DMS114 treated with DMSO at 0.1 percent for 48 hours (cell line): ENCODE results near the gene ROR1.
"Not testable (repeated sequence)": the region's sequence is repeated elsewhere in the genome, so short reads cannot be mapped to it uniquely, and the experiment has no call there.

Source experiments
- DNase-seq: peaks from one replicate; lab custom pipeline; 2025; ENCODE audit not compliant: unreplicated experiment; lab: John Stamatoyannopoulos, UW

ROR1 gene

DNA sequence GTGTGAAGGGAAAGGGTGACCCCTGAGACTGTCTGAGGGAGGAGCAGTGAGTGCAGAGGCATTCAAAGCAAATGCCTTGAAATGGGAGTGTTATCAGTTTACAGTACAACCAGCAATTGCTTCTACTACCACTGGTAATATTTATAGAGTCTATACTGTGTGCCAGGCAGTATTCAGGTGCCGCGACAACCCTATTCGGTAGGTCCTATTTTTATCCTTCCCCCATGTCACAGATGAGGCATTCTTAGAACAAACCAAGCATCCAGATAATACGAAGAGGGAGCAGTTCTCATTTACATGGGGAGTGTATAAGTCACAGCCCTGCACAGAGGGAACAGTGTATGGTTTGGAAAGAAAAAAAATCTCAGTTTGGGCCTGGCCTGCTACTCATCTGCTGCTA lies 18.3 kb downstream of the ROR1 start:
- no peak for DNase-seq

DNA sequence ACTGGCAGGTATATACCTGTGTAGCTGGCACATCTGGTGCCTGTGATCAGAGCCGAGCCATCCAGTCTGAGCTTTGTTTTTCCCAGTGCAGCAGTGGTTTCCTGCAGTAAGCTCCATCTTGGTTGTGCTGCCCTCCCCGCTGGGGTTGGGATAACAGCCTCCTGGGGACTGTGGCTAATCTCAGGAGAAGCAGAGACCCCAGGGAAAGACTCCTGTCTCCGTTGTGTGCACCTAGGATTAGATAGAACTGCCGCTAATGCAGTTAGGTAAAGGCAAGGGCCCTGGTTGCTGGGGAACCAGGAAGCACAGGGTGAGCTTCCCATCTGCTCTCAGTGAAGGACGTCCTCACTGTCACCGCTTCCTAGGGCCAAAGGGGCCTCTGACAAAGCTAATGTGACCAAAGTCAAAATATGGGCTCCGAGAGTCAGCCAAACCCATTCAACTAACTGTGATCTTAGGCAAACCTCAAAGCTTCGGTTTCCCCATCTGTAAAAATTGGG lies 20.0 kb downstream of the ROR1 start:
- DNase-seq = no peak

DNA sequence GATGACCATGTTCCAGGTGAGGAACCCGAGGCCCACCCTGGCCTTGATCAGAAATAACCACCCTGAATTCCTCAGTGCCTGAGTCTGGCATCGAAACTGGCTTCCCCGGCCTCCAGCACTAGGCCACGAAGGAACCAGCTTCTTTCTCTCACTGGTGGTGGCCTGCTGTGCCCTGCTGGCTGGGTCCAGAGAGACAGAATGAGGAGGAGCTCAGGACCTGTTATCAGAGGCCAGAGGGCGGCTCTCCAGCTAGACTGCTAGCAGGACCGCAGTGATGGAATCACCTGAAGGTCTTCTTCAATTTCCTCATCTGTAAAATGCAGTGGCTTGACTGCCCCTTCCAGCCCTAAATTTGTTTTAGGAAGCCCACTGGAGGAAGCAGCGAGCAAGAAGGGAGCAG lies 20.5 kb downstream of the ROR1 start:
- DNase-seq = no peak

DNA sequence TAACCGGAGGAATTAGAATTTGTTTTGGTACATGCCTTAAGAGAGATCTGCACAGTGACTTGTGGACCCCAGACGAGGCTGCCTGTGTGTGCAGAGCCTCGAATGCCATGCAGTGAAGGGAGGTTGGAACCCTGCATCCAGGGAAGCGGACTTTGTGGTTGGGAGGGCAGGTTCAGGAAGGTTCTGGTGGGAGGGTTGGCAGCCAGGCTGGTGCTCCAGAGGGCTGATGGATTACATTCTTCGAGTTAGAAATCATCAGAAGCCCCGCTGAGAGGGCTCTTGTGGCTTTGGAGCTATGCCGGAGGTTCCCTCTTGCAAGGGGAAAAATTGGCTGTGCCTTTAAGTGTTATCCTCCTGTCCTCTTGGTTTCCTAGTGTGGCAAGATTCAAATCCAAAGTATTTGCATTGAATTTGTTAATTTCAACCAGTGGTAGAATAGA lies 21.1 kb downstream of the ROR1 start:
- DNase-seq = no peak

DNA sequence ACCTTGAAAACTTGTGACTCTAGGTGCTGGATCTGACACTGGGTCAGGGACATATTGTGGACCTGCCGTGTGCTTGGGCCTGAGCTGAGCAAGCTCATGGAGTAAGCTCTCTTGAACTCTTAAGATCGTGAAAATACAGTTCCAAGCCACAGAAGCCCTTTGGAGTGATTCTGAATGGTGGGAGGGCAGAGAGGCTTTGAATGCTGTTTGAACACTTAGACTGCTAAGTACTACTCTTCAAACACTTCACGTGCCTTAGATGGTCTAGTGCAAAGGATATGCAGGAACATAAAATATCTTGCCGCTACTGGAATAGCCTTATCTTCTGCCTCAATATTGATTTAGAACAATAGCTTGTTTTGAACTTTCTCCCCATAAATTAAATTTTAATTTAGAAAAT lies 21.6 kb downstream of the ROR1 start:
- no peak for DNase-seq

DNA sequence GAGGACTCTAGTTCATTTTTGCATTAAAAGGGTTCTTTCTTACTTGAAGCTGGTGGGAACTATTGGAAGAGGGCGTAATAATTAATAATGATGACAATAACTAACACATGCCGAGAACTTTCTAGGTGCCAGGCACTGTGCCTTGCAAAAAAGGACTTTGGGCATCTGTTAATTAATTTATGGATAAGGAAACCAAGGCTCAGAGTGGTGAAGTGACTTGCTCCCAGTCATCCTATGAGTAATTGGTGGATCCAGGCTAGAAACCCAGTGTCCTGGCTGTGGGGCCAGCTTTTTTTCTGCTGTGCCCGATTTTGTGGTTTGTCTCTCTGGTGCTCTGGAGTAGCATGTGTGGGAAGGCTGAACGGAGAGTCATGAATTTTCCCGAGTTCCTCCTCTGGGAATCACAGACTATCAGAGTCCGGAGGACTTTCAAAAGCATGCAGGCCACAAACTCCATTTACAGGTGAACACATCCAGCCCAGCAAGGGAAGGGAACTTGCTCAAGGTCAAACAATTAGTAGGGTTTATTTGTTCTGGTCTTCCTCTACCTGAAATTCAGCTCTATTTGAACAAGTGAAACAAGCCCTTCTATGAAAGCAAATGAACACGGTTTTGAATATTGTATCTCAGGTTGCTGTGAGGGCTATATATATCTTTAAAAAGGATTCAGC lies 23.4 kb downstream of the ROR1 start:
- no peak for DNase-seq

DNA sequence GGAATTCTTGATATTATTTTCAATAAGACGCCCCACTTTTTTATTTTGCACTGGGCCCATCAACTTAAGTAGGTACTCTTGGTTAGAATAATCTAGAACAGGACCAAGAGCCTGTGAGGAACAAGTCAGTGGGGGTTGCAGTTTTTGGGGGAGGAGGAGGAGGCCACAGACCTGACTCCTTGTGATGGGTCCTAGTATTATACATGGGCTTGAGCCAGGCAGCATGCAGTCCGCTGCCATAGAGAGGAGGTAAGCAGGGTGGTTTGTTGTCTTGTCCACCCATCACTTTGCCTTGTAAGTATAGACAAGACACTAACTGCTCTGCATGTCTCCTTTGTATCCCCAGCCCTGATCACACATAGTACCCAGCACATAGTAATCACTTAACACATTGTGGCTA lies 24.5 kb downstream of the ROR1 start:
- no peak for DNase-seq

DNA sequence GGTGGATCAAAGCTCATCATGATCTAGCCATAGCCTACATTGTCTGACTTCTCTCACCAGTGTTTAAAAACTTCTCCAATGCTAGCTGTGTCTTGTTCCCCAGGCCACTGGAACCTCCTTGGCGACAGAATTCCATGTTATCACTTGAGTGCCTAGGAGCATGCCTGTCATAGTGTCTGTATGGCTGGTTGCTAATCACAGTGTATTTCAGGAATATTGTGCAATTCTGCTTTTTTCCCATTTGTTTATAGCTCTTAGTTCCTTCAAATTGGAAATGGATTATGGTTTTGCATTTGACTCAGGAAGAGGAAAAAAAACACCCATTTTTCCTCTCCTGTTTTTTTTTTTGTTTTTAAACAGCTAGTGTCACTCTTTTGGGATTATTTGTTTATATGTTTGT lies 25.5 kb downstream of the ROR1 start:
- no peak for DNase-seq

DNA sequence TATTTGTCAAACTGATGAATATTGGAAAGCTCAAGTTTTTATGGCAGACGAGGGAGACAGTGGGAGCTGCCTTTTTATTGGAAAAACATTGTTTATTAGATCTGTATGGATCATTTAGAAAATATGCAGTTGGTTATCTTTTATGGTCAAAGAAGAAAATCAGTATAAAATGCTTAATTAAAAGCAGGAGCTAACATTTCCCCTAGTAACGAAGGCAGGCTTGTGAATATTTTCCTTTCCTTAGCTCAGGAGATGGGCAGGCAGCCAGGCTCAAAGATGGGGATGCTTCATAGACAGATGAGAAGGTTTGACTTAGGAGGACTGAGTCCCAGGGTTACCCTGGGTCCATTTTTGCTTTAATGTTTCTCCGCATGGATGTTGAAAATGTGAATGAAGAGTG lies 26.0 kb downstream of the ROR1 start:
- DNase-seq = no peak

DNA sequence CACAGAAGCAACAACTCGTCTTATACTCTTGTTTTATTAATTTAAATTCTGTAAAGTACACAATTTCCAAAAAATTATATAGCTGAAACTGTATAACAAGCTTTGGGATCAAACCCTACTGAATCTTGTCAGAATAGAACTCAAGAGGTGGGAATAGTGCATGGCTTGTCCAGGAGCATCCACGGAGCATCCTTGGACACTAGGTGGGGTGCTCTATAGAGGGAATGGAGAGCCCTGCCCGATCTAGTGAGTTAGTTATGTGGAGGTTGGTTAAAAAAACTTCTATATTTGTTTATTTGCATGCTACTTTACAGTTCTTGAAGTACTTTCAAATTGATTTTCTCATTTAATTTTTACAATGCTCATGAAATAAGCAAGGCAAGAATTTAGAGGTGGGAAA lies 28.3 kb downstream of the ROR1 start:
- DNase-seq = no peak

DNA sequence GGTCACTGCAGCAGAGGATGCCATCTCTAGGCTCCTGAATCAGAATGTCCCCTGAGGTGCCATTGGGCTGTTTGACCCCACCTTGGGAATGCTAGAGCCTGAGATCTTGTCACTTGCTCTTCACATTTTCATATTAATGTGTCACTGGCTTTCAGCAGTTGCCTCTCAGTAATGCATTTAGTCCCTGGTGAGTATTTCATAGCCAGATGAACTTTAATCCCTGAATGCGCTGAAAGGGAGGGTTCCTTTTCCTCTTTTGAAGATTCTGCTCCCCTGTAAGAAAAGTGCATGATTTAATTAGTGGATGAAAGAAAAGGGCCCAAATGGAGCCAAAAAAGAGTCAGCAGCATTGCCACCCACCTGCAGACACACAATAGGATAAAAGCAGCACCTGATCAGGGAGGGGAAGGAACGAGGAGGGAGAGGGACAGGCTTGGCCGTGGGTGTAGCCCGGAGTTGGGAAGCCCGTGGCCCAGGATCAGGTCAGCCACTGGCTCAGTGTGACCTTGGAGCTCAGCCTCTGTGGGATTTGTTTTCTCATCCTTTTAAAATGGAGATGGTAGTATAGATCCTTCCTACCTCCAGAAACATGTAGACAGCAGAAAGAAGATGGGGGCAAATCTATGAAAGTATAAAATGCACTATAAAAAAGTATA lies 31.1 kb downstream of the ROR1 start:
- no peak for DNase-seq

DNA sequence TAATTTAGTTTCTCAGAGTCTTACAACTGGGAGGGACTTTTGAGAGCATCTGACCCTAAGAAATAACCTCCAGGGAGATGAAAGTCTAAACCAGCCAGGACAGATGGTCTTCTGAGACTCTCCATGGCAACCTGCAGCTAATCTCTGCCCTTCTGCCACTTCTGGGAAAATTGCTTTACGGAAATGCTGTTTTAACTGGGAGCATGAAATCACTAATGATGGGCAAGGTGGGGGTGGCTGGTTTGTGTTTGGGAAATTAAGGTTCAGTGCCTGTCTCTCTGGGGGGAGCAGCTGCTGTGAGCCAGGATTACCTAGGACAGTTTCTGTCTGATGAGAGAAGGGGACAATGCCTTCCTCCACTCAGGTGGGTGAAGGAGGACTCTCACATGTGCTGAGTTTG lies 33.2 kb downstream of the ROR1 start:
- DNase-seq = no peak

DNA sequence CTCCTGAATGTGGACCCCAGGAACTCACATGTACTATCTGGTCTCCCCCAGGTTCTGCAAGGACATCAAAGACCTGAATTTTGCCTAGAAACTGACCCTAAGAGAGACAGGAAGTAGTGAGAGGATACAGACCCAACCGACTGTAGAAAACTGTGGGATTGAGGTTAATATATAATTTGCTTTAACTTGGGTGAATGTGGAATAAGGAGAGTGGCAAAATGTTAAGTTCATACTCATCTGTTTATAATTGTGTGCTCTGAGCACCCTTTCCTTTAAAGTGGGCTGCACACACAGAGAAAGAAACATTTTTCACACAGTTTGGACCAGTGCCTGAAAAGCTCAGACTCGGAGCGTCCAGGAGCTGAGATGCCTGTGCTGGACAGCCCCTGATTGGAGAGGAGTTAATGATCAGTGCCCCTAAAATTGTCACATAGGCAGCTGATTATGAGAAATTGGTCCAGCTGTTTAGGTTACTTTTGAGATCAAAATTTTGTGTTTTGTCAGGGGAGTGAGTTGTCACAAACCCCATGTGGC lies 37.2 kb downstream of the ROR1 start:
- DNase-seq = no peak

DNA sequence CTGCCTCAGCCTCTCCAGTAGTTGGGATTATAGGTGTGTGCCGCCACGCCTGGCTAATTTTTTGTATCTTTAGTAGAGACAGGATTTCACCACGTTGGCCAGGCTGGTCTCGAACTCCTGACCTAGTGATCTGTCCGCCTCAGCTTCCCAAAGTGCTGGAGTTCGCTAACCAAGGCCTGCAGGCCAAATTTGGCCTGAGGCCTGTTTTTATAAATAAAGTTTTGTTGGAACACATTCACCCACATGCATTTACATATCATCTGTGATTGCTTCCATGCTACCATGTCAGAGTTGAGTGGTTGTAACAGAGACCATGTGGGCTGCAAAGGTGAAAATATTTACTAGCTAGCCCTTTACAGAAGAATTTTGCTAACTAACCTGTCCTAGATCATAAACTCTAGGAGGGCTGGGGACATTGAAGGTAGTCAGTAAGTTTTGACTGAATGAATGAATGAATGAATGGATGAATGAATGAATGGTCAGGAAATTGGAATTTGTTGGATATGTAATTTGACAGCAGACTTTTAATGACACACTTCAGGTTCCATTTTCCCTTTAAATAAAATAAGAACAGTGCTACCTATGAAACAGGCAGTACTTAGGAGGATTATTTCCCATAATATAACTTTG lies 38.4 kb downstream of the ROR1 start:
- DNase-seq = no peak

DNA sequence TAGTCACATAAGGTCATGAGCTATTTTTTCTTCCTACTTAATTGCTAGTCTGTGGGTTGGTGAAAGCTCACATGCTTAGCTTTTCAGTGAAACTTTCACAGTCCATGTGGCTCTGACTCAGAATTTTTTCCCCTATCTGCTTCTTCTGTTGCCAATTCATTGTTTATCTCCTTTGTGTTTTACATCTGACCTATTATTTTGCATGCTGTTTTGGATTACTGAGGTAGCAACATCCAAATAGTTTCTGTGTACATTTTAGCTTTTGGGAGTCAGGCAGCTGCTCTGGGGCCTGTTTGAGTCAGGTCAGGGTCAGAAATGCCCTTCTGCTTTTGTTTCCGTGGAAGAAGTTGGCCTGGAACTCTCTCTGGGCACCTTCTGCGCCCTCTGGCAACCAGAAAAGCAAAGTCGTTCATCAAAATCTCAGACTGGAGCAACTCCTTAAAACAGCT lies 40.0 kb downstream of the ROR1 start:
- no peak for DNase-seq

DNA sequence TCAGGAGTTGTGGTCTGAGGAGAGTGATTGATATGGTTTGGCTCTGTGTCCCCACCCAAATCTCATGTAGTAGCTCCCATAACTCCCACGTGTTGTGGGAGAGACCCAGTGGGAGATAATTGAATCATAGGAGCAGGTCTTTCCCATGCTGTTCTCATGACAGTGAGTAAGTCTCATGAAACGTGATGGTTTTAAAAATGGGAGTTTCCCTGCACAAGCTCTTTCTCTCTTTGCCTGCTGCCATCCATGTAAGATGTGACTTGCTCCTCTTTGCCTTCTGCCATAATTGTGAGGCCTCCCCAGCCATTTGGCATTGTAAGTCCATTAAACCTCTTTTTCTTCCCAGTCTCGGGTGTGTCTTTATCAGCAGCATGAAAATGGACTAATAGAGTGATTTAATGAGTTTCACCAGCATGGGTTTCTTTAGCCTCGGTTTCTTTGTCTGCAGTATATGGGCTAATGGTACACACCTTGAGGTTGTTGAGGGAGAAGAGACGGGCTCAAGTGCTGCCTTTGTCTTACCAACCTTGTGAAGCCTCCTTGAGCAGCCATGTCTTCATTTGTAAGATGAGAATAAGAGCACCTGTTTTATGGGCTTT lies 42.5 kb downstream of the ROR1 start:
- DNase-seq = not testable (repeated sequence)

DNA sequence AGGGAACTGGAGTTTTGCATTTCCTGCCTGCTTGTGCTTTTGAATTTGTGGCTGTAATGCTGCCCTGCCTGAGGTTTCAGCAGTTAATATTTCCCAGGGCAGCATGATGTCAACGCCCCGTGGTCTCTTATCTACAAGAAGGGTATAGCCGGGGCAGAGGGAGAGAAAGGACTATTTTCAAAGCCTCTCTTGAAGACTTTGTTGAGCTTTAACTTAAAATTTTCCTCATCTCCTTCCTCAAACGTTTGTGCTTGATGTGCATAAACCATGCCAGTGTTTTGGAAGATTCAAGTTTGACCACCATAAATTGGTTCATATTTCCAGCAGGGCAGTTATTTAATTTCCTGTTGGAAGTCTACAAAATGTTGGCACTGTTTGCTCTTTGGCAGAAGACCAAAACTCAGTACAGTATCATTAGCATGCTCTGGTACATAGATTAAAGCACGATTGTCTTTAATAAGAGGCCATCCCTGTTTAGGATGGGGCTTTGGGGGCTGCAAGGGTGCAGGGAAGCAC lies 43.4 kb downstream of the ROR1 start:
- DNase-seq = no peak

DNA sequence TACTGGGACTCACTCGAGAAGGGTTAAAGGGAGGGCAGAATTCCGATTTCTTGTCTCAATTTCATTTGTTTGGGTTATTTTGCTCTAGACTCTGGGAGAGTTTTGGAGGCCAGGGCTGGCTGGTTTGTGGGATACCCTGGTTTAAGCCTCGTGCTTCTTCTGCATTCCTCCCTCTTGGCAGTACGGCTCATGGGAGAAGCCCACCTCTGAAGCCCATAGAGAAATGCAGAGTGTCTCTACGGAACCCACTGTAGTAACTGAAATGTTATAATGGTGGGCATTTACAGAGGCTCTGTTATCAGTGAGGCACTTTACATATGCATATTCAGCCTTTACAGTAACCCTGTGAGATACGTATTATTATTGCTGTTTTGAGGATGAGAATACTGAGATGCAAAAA lies 43.9 kb downstream of the ROR1 start:
- no peak for DNase-seq

DNA sequence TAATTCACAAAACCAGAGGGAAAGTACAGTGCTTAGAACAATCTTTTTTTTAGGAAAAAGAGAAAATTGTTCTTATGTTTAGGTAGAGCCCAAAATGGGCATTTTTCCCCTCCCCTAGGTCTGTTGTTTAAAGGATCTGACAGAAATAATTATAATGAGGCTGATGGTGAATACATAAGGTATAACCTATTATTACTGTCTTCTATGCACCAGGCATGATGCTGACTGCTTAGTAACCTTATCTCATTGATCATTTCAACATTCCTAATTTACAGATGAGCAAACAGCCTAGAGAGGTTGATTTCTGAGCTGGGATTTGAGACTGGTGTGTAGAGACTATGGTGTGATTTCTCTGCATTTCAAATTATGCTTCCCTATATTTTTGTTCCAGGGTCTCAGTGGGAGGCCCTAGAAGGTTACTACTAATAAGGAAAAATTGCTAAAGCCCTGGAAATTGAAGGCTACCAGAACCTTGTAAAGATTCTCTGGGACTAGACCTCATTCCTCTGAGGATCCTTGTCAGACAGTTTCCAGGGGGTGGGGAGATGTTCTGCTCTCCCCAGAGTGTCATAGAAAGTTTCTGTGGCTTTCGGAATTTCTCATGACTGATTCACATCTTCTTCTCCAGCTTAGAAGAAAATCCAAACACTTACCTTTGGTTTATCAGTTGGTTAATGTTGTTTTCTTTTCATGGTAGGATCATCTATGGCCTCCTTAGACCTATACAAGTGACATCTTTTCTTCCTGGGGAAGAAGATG lies 44.9 kb downstream of the ROR1 start:
- DNase-seq = no peak

DNA sequence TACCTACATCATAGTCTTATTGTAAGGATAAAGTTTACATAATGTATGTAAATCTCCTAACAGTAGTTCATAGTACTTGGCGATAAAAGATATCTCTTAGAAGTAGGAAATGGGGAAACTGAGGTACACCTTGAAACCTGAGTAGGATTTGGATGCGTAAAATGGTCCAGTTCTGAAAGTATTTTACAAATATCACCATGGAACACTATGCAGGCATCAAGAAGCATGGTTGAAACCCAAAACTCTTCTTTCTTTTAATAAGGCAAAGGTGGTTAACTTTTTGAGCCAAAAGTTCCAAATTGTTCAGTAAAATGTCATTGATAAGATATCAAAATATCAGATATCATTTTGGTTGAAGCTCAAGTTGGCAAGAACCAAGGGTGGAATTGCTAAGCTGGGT lies 46.0 kb downstream of the ROR1 start:
- no peak for DNase-seq
